ENCODE measurements around the gene ZCCHC8.
"Not testable (repeated sequence)": the region's sequence is repeated elsewhere in the genome, so short reads cannot be mapped to it uniquely, and the experiment has no call there.

Gene ZCCHC8

GRCh38 chr12:122506393-122506938, 5.7 kb upstream of the ZCCHC8 start:
- no peak for DNase-seq

- no peak for DNase-seq
Observed at GRCh38 chr12:122505419-122506051, 4.8 kb upstream of the ZCCHC8 start.

GRCh38 chr12:122503783-122504590, 3.3 kb upstream of the ZCCHC8 start:
- no peak for DNase-seq

- DNase-seq = no peak
Observed at GRCh38 chr12:122503147-122503751, 2.5 kb upstream of the ZCCHC8 start.

GRCh38 chr12:122501489-122501989, 807 bp upstream of the ZCCHC8 start:
- DNase-seq = no peak

GRCh38 chr12:122499991-122500684, 594 bp downstream of the ZCCHC8 start:
- DNase-seq = peak; percentile 29

GRCh38 chr12:122495258-122495657, 5.5 kb downstream of the ZCCHC8 start:
- DNase-seq = no peak

- DNase-seq = not testable (repeated sequence)
Observed at GRCh38 chr12:122493222-122493621, 7.5 kb downstream of the ZCCHC8 start.

- no peak for DNase-seq
Observed at GRCh38 chr12:122491991-122492390, 8.7 kb downstream of the ZCCHC8 start.

- DNase-seq = no peak
Observed at GRCh38 chr12:122489038-122489437, 11.7 kb downstream of the ZCCHC8 start.

GRCh38 chr12:122487807-122488206, 12.9 kb downstream of the ZCCHC8 start:
- not testable (repeated sequence) for DNase-seq

GRCh38 chr12:122486805-122487426, 13.8 kb downstream of the ZCCHC8 start:
- DNase-seq = no peak

GRCh38 chr12:122486360-122486759, 14.4 kb downstream of the ZCCHC8 start:
- not testable (repeated sequence) for DNase-seq

- DNase-seq = not testable (repeated sequence)
Observed at GRCh38 chr12:122484385-122484784, 16.3 kb downstream of the ZCCHC8 start.

- no peak for DNase-seq
Observed at GRCh38 chr12:122483969-122484368, 16.8 kb downstream of the ZCCHC8 start.

GRCh38 chr12:122481861-122482260, 18.9 kb downstream of the ZCCHC8 start:
- no peak for DNase-seq

GRCh38 chr12:122480753-122481152, 20.0 kb downstream of the ZCCHC8 start:
- no peak for DNase-seq

- DNase-seq = no peak
Observed at GRCh38 chr12:122474324-122474716, 26.4 kb downstream of the ZCCHC8 start.

GRCh38 chr12:122473543-122474323, 27.0 kb downstream of the ZCCHC8 start:
- no peak for DNase-seq

GRCh38 chr12:122471324-122472226, 29.2 kb downstream of the ZCCHC8 start:
- peak; percentile 14 for DNase-seq
